ENCODE measurements around the gene NRAS. TPM values are rescaled to one million over a fixed set of nuclear protein-coding genes. Genes with fewer than 3 reads are reported as not detected.

NRAS gene
- total RNA-seq, 1 experiment from 2014 or later, result 72.9 TPM

DNA sequence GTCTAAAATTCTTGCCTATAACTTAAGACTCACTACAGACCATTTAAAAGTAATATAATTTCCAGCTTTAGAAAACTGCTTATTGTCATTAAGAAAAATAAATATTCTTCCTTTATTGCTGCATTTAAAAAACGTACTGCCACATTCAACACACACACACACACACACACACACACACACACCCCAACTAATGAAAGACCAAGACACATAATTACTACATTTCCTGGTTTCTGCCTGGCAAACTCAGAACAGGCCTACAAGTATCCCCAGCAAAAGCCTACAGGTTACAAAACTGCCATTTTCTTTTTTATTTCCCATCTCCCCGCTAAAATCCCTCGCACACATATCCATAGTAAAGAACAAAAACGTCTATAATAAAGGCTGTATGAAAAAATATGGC is 48.2 kb downstream of the NRAS start:
- WGBS (ENCODE audit: extremely low coverage, insufficient read length, low lambda C conversion rate), result 100% methylated on average over 3 of the region's 4 CpGs
- Histone ChIP-seq H3K56ac (ENCODE audit: insufficient read length, low read depth, low read length) (no peak overlapping the region), H4K8ac (replicated peaks; ENCODE audit: insufficient read length, low read depth, low read length) (no peak overlapping the region), H2BK15ac (ENCODE audit: low read depth, low read length) (no peak overlapping the region), H3K9ac (ENCODE audit: extremely low read depth, insufficient read length, low read length) (no peak overlapping the region), H3K23ac (ENCODE audit: insufficient read length, low read depth, low read length) (no peak overlapping the region), H2BK12ac (ENCODE audit: insufficient read length, low read depth, low read length) (no peak overlapping the region), H3K27me3 (ENCODE audit: insufficient read depth, low read length) (no peaks in the 10 kb centered on the region), H3K79me1 (ENCODE audit: insufficient read depth, low read depth, low read length, poor library complexity, severe bottlenecking) (no peaks in the 10 kb centered on the region), H2AK5ac (ENCODE audit: insufficient read length, low read length) (no peak overlapping the region), H2BK120ac (ENCODE audit: low read depth, low read length, poor library complexity, severe bottlenecking) (no peak overlapping the region), H3T11ph (ENCODE audit: low read length) (no peak overlapping the region), H2BK20ac (ENCODE audit: low read depth, low read length, poor library complexity, severe bottlenecking) (no peak overlapping the region), H3K14ac (ENCODE audit: insufficient read depth, low read length) (no peak overlapping the region), H2BK5ac (ENCODE audit: insufficient read length, low read length) (no peak overlapping the region), H3K23me2 (ENCODE audit: insufficient read length, low read depth, low read length, poor library complexity, severe bottlenecking) (peaks cover 14% of the 10 kb centered on the region), H2AFZ (ENCODE audit: low read length) (no peak overlapping the region), H3K4ac (ENCODE audit: low read depth, low read length) (no peak overlapping the region), H3K4me2 (ENCODE audit: insufficient read depth, insufficient read length, low read length) (no peak overlapping the region), H4K91ac (ENCODE audit: insufficient read length, low read depth, low read length) (no peak overlapping the region), H3K79me2 (ENCODE audit: insufficient read depth, low read length) (no peaks in the 10 kb centered on the region), H3K18ac (ENCODE audit: insufficient read length, low read depth, low read length) (no peak overlapping the region), H3K9me3 (ENCODE audit: control insufficient read depth, low read depth, low read length) (no peaks in the 10 kb centered on the region), H3K27ac (ENCODE audit: insufficient read length, low read depth, low read length) (no peak overlapping the region), H3K4me1 (ENCODE audit: insufficient read depth, low read length) (no peaks in the 10 kb centered on the region), H4K5ac (ENCODE audit: insufficient read length, low read depth, low read length) (no peak overlapping the region), H4K20me1 (ENCODE audit: control insufficient read depth, insufficient read depth, insufficient read length) (no peaks in the 10 kb centered on the region)
- Mint-ChIP-seq H3K27ac (no peak overlapping the region), H3K9me3 (no peaks in the 10 kb centered on the region; a peak in 1 of 5 replicates), H3K4me3 (peak overlapping the region in 1 of 2 experiments; percentile 93; a peak in 2 of 5 replicates), H3K4me1 (peaks cover 9% of the 10 kb centered on the region in 2 experiments), H3K27me3 (ENCODE audit: low read depth) (peaks cover 22% of the 10 kb centered on the region), H3K36me3 (ENCODE audit: insufficient read depth in 1 of 3, low read depth in 3 of 3) (no peaks in the 10 kb centered on the region)
- no peak for DNase-seq
- no peak for TF ChIP-seq CTCF (conservative IDR thresholded peaks at IDR 0.05)

Measured in H9 (cell line).